GM12873 (cell line): ENCODE measurements around the gene CACHD1.

ENCODE experiments used
- TF ChIP-seq, protein P1 (sequence below): IDR thresholded peaks from 2 replicates; pipeline ENCODE4 v1.5.1; 2012; ENCODE audit warnings: low read depth, mild to moderate bottlenecking, moderate library complexity, low read length, control low read depth; ENCODE audit not compliant: insufficient read depth; ENCODE audit errors: missing control alignments

The CACHD1 gene

DNA sequence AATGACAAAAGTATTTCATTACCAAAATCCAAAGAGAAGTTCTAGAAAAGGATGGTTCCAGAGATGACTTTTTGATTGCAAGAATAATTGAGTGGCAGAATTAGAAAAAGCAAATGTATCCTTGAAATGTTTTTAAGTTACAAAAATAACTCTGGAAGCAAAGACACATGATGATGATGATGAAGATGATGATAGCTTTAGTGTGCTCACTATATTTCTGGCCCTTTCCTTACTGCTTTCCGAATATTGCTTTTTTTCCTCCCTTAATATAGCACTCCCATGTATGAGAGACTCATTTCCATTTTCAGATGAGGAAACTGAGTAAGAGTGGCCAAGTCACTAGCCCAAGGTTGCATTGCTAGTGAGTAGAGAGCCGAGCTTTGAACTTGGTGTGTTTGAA, 54.7 kb downstream of the CACHD1 start:
- TF ChIP-seq, protein P1, sequence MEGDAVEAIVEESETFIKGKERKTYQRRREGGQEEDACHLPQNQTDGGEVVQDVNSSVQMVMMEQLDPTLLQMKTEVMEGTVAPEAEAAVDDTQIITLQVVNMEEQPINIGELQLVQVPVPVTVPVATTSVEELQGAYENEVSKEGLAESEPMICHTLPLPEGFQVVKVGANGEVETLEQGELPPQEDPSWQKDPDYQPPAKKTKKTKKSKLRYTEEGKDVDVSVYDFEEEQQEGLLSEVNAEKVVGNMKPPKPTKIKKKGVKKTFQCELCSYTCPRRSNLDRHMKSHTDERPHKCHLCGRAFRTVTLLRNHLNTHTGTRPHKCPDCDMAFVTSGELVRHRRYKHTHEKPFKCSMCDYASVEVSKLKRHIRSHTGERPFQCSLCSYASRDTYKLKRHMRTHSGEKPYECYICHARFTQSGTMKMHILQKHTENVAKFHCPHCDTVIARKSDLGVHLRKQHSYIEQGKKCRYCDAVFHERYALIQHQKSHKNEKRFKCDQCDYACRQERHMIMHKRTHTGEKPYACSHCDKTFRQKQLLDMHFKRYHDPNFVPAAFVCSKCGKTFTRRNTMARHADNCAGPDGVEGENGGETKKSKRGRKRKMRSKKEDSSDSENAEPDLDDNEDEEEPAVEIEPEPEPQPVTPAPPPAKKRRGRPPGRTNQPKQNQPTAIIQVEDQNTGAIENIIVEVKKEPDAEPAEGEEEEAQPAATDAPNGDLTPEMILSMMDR: no peak

DNA sequence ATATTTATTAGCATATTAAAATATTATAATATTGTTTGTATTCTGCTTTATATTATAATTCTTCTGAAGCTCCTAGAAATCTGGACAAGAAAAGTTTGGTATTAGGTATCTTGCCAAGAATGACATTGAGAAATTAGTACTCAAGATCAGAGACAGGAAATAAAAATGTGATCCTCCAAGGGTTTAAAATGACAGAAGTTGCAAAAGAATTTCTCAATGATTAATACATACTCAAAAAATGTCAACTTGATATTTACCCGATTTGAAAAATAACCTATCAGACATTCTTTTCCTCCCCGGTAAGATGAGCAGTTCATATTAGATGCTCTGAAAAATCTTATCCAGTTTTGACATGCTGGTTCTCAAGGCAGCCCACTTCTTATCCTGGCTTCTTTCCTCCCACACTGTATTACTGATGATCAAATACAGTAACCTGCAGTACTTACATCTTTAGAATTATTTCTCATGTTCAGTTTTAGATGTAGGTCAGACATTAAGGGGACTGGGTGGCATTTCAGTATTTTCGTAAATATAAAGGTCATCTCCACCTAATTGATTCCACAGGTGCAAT, 55.3 kb downstream of the CACHD1 start:
- TF ChIP-seq, protein P1: no peak

DNA sequence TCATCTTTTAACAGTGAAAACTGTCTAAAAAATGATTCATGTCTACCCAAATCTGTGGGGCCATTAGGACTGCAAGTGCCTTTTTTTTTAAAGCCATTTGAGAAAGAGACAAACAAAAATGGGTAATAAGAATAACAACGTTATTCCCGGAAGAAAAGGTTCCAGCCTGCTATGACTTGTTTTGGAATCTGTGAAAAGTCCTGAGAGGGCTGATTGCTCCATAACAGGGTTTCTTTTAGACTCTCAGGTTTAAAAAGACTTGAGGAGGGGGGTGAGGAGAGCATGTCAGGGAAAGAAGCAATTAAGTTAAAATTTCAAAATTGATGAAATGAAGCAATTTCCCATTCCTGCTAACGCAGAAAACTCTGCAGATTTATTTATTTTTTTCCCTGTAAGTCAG, 56.4 kb downstream of the CACHD1 start:
- TF ChIP-seq, protein P1: no peak

DNA sequence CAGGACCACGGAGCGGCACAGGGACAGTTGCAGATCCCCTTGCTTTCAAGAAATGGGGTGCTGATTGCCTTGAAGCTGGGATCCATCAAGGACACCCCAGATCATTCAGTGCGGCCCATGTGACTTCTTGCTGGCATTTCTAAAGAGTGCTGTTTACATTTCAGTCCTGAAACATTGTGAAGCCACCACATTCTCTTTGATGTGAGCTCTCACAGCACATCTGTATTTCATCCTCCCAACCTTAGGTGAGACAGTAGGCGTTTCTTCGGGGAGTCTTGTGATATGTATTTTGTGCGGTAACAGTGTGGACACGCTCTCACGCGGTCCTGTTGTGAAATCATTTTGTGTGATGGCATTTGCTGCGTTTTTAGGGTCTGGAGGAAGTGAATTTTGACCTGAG, 57.2 kb downstream of the CACHD1 start:
- TF ChIP-seq, protein P1: no peak

DNA sequence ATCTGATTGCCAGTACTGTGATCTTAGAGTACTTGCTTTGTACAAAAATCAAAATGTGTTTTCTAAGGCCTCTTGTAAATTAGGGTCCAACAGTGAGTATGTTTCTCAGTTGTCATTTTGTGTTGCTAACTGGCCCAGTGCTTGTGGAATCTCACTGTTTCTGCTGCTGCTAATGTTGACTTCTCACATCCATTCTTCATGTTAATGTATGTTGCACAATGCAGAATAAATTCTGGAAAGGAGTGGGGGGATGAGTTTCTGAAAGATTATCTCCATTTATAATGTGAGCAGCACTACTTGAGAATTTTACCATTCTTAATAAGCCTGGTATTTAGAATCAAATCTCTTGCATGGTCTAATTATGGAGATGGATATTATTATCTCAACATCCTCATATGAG, 57.9 kb downstream of the CACHD1 start:
- TF ChIP-seq, protein P1: no peak

DNA sequence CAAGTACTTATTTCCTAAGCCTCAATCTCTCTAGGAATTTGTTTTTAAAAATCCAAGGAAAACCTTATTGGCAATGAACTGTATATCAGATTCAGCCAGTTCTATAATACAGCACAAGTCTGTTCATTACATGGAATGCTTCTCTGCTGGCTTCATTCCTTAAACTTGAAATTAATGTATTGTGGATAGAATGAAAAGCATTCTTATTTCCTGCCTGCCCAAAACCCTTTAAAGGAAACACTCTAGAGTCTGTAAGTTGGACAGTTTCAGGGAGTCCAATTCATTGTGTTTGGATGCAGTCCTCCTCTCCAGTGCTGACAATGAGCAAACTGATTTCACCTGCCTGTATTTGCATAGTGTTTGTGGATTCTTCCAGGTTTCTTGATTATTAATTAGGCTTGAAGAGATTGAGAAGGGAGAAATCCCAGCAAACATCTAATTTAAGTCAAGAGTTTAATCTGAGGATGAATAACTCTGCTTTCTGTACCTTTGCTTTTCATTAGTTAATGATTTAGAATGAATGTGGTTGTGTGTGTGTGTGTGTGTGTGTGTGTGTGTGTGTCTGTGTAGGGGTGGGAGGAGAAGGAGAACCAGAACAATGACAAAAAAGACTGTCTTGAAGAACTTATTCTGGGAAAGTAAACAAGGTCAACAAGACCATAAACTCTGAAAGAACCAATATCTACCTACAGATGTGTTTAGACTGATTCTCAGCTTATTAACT, 61.2 kb downstream of the CACHD1 start:
- TF ChIP-seq, protein P1: no peak

DNA sequence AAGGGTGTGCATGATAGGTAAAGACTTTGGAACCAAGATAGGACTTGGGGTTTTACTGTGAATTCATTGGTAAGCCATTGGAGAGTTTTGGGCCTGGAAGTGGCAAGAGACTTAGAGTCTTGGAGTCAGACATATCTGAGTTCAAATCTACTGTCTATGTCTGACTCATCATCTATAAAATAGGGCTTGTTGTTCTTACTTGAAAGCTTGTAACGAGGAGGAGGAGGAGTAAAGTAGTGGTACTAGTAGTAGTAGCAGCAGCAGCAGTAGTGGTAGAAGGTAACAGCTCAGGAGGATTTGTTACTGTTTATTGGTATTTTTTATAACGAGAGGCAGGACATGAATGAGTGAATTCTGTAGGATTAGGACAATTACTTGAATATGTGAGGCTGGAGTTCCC, 62.7 kb downstream of the CACHD1 start:
- TF ChIP-seq, protein P1: no peak
